SK-N-DZ (cell line): ENCODE measurements around the gene SNX24. TPM values are rescaled to one million over a fixed set of nuclear protein-coding genes. Genes with fewer than 3 reads are reported as not detected.
"Not testable (repeated sequence)": the region's sequence is repeated elsewhere in the genome, so short reads cannot be mapped to it uniquely, and the experiment has no call there.

Source experiments
- DNase-seq: peaks from one replicate; pipeline ENCODE4 v3.0.0-alpha.2; 2015; ENCODE audit warnings: low spot score
- polyA plus RNA-seq, 2 experiments: library from polyadenylated mRNA; depleted of rRNA; stranded (reverse); fragments of >200 nt; gene quantifications; 2 replicates each; pipeline ENCODE4 v1.2.3, GENCODE V29; 2014

The SNX24 gene
- polyA plus RNA-seq (2014; cell fraction: cytosol; rRNA removed), result 11.8 and 15.7 TPM in 2 replicates
- 8.3 and 11.0 TPM in 2 replicates for polyA plus RNA-seq (2014; cell fraction: nucleus; rRNA removed)

DNA sequence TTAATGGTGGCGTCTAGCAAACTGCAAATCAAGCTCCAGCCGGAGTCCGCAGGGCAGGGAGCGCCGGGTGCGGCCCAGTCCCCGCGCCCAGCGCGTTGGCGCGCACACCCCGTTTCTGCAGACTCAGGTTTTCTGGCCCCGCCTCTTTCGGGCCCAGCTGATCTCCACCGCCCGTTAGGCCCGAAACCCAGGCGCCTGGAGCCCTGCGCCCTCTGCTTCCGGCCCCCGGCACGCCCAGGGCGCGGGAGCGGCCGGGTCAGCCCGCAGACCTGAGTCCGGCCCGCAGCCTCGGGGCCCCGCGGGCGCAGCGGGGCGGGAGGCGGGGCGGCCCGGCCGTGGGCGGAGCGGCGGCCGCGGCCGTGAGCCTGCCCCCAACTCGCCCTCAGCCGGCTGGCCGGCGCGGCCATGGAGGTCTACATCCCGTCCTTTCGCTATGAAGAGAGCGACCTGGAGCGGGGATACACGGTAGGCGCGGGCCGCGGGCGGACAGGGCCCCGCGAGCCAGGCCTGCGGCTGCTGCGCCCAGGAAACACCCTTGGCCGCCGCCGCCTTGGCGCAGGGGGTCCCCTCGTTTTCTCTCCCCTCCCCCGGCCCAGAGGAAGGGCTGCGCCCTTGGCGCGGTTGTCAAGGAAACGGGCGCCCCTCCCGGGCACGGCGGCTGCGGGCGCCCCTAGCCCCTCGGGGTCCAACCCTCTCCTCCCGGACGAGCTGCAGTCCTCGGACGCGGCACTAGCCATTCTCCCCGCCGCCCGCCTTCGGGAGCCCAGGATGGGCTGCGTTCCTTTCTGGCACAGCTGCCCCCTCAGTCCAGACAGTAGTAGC lies at the start of gene SNX24:
TSS of gene SNX24 (plus strand) at position 385 of the 822 bp plus-strand sequence. CDS start at position 406, 21 bp downstream.
- DNase-seq, result peak; percentile 72

DNA sequence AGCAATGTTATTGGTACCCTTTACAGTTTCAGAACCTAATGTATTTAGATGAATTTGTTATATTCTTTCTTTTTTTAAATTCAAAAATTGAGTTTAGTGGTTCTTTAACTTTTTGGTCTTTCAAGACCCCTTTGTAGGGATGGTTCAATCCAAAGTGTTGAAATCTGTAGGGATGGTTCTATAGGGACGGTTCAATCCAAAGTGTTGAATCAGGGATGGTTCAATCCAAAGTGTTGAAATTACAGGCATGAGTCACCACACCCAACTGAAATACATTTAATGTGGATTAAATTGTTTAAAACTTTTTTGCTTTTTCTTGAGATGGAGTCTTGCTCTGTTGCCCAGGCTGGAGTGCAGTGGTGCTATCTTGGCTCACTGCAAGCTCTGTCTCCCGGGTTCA lies 39.9 kb upstream of the SNX24 start:
- no peak for DNase-seq

DNA sequence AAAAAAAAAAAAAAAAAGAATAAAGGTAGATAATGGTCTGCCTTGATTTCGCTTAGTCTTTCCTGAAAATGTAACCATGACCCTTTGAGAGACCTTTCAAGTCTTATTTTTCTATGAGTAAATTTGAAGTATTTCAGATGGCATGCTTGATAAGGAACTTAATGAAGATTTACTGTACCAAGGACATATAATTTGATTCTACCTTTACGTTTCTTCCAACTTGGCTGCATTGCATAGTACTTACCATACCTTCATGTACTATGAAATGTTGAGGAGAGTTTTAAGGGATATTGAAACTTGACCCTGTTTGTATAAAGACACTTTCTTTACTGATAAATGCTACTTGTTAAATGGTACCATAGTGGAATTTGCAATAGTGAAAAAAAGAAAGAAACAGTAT lies 35.0 kb upstream of the SNX24 start:
- DNase-seq, result peak; percentile 84

DNA sequence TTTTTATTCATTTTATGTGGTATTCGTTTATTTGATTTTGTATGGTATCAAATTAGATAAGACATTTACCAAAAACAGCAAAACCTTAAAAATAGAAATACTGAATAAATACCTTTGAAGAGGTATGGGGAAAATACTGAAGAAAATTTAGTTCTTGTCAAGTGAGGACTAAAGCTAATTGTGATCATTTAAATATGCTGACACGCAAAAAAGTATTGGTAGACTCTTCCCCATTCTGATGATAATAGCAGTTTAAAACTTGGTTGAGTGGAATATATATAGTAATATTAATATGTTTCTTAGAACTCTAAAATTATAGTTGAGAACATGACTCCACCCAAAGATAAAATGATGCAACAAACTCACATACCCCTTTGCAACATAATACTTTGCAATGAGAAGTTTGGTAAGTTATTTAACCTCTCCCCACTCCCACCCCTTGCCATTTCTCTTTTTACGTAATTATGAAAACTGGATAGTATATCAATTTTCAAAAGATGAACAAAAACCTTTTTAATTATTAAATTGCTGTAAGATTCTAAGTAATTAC lies 30.1 kb upstream of the SNX24 start:
- no peak for DNase-seq

GRCh38 chr5:122816756-122817155 lies 28.7 kb upstream of the SNX24 start:
- no peak for DNase-seq

DNA sequence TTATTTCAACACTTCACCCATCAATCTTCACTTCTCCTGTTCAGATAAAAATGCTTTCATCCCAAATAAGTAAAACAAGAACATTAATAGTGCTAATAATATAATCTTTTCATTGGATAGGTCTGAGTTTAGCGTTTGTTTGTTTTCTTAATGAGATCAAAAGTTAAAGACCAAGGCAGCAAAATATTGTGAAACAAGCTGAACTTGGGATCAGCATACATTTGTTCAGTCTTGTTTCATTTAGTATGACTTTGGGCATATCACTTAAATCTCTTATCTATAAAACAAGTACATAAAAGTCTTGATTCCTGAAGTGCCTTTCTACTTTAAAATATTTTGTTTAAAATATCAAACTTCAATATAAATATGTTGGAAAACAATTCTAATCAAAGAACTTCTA lies 13.4 kb upstream of the SNX24 start:
- DNase-seq, result no peak

DNA sequence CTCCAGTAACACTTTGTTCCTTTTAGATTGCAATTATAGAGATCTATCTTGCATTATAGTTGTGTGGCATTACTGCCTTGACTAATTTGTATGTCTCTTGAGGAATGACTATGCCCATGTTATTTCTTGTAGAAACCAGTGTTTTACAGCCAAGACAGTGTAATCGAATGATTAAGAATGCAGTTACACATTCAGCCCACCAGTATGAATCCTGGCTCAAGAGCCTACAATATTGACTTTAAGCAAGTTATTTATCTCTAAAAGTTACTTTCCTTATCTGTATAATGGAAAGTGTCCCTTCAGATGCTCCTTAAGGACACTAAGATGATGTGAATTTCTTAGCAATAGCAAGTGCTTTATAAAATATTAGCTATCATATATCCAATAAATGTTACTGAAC lies 9.7 kb upstream of the SNX24 start:
- DNase-seq, result no peak

DNA sequence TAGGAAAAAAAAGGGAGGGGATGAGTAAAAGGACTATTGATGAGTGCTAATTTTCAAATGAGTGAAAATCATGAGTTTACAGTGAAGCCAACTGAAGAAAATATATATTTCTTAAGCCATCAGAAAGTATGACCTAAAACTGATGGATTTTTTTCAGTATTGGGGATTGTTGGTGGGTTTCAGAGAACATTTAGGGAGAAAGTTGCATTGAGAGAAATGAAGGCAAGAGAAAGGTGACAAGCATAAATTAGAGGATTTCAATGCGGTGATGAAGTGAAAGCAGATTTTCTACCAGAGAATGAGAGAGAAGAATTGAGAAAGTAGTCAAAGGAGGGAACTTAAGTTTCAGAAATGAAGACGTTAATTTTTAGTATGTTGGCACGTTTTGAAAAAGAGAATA lies 8.5 kb upstream of the SNX24 start:
- no peak for DNase-seq

GRCh38 chr5:122839731-122840130 lies 5.7 kb upstream of the SNX24 start:
- no peak for DNase-seq

- no peak for DNase-seq
Observed at GRCh38 chr5:122842016-122842580, 3.3 kb upstream of the SNX24 start.

DNA sequence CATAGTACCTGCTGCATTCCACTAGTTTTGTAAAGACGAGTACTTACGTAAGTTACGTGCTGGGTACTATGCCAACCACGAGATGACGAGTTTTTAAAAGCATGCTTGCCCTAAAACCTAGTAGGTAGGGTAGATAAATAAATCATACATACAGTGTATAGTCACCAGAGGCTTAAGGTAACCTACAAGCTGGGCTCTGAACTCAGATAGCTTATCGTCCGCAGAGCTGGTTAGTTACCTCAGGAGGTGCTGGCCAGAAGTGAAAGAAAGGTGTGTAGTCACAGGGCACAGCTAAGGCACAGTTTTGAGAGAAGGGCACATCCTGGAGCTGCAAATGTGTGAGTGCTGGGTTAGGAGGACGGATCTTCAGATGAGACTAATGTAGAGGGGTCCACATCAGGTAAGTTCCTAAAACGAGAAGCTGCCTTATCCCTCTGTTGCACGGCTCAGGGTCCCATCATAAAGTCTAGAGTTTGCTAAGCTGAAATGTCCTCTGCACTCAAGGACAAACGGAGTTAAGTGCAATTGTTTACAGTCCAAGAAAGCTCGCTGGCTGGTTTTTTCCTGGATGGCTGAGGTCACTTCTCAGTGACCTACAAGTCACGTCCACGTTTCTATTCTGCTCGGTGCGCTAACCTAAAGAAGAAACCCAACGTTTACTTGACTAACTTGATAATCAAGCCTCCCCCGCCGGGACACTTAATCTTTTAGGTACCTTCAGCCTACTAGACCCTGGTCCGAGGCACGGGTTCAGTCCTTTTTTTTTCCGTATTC lies 1.1 kb upstream of the SNX24 start:
- no peak for DNase-seq

DNA sequence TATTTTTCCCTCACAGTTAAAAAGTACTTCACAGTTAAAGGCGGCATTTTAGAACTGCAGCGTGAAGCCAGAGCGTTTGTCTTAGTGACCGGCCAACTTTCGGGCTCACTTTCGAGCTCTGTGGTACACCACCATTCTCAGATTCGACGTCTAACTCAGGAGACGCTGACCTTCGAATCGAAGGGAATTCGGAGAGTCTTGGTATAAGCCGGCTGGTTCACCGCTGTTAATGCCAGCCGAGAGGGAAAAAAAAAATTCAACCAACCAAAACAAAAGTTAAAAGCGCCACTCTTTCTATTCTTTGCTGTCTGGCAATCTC lies 544 bp upstream of the SNX24 start:
- no peak for DNase-seq

DNA sequence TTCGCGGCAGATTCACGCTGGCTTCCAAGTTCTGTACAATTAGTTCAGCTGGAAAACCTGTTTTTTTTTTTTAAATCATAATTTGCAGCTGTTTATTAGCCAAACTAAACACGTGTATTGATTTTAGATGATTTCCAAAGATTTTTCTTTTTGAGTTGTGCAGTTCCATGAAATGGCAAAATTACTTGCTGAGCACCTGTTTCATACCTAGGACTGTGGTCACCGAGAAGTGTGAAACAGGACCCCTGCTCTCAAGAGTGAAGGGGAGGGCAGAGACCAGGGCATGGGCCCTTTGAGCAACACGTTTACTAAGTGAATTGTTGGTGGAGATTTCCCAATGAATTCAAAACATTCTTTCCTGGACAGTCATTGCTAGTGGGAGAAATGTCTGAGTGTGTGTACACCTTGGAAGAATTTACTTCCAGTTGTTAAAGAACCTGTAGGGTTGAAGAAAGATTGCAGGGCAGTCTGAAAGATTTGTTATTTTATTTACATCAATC lies 688 bp downstream of the SNX24 start:
- DNase-seq, result peak; percentile 20

- no peak for DNase-seq
Observed at GRCh38 chr5:122847687-122848081, 2.3 kb downstream of the SNX24 start.

DNA sequence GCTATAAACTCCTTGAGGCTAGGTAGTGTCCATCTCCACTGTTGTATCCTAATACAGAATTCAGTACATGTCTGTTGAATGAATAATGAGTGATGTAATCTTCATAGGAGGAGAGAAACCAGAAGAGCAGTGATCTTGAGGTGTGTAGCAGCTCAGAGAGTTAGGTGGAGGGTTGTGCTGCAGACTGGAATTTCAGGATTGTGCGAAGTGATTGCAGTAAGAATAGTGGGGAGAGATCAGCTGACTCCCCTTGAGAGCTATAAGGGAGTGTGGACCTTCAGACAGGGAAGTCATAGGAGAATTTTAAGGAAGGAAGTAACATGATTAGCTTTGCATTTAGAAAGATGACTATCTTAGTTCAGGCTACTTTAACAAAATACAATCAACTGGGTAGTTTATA lies 4.4 kb downstream of the SNX24 start:
- DNase-seq, result no peak

- DNase-seq, result not testable (repeated sequence)
Observed at GRCh38 chr5:122857538-122857937, 12.1 kb downstream of the SNX24 start.

DNA sequence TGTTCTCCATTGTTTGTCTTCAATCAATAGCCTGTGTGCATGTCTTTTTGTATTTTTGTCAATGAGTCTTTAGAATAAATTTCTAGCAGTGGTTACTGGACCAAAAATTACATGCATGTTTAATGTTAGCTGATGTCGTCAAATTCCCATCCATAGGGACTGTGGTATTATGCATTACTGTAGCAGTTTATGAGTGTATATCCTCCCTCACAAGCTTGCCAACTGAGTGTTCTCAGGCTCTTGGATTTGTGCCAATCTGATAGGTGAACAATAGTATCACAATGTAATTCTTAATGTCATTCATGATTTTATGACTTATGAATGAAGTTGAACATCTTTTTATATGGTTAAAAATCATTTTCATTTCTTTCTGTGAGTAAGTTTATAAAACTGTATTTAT lies 13.0 kb downstream of the SNX24 start:
- no peak for DNase-seq

DNA sequence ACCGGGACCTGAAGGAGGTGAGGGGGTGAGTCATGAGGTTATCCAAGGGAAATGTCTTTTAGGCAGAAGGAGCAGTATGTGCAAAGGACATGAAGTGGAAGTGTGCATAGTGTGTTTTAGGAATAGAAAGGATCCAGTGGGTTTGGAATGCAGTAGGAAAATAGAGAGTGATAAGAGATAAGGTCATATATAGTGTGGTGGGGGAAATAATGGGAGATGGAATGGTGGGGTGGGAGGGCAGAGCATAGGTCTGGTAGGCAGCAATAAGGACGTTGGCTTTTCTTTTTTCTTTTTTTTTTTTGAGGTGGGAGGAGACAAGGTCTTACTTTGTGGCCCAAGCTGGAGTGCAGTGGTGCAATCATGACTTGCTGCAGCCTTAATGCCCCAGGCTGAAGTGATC lies 17.8 kb downstream of the SNX24 start:
- DNase-seq, result no peak

- no peak for DNase-seq
Observed at GRCh38 chr5:122863721-122864120, 18.3 kb downstream of the SNX24 start.

- DNase-seq, result no peak
Observed at GRCh38 chr5:122864400-122864799, 19.0 kb downstream of the SNX24 start.

GRCh38 chr5:122864842-122865241 lies 19.4 kb downstream of the SNX24 start:
- no peak for DNase-seq

- DNase-seq, result no peak
Observed at GRCh38 chr5:122870219-122870856, 24.9 kb downstream of the SNX24 start.
